ENCODE data around the gene TMEM238L. TPM values are rescaled to one million over a fixed set of nuclear protein-coding genes. Genes with fewer than 3 reads are reported as not detected.

Gene TMEM238L
- total RNA-seq, 6 experiments from 2014 or later = not detected

DNA sequence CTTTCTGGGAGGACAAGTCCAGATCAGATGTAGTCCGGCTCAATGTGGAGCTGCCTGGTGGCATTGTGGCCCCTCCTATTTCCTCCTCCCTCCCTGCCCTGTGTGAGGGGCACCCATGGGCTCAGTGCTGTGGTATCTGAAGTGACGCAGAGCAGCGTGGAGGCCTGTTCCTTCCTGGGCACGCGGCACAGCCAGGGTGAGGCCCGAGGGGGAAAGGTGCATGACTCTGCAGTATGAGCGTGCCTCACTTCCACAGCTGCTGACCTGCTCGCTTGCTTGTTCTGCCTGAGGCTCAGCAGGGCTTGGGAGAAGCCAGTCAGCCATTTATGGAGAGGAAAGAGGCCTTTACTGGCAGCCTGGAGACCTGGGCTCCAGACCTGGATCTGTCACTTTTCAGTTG, 11.7 kb downstream of the TMEM238L start:
- Mint-ChIP-seq H3K27me3 (ENCODE audit: insufficient read depth) (peaks cover 4% of the 10 kb centered on the region), H3K4me1 (ENCODE audit: low read depth) (no peaks in the 10 kb centered on the region), H3K27ac (no peak overlapping the region), H3K9me3 (no peaks in the 10 kb centered on the region; the same call in 1 of the 2 replicates), H3K36me3 (ENCODE audit: low read depth) (no peaks in the 10 kb centered on the region), H3K4me3 (no peak overlapping the region)
- TF ChIP-seq, protein P1, sequence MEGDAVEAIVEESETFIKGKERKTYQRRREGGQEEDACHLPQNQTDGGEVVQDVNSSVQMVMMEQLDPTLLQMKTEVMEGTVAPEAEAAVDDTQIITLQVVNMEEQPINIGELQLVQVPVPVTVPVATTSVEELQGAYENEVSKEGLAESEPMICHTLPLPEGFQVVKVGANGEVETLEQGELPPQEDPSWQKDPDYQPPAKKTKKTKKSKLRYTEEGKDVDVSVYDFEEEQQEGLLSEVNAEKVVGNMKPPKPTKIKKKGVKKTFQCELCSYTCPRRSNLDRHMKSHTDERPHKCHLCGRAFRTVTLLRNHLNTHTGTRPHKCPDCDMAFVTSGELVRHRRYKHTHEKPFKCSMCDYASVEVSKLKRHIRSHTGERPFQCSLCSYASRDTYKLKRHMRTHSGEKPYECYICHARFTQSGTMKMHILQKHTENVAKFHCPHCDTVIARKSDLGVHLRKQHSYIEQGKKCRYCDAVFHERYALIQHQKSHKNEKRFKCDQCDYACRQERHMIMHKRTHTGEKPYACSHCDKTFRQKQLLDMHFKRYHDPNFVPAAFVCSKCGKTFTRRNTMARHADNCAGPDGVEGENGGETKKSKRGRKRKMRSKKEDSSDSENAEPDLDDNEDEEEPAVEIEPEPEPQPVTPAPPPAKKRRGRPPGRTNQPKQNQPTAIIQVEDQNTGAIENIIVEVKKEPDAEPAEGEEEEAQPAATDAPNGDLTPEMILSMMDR (IDR thresholded peaks at IDR 0.05) = no peak
- no peak for DNase-seq

DNA sequence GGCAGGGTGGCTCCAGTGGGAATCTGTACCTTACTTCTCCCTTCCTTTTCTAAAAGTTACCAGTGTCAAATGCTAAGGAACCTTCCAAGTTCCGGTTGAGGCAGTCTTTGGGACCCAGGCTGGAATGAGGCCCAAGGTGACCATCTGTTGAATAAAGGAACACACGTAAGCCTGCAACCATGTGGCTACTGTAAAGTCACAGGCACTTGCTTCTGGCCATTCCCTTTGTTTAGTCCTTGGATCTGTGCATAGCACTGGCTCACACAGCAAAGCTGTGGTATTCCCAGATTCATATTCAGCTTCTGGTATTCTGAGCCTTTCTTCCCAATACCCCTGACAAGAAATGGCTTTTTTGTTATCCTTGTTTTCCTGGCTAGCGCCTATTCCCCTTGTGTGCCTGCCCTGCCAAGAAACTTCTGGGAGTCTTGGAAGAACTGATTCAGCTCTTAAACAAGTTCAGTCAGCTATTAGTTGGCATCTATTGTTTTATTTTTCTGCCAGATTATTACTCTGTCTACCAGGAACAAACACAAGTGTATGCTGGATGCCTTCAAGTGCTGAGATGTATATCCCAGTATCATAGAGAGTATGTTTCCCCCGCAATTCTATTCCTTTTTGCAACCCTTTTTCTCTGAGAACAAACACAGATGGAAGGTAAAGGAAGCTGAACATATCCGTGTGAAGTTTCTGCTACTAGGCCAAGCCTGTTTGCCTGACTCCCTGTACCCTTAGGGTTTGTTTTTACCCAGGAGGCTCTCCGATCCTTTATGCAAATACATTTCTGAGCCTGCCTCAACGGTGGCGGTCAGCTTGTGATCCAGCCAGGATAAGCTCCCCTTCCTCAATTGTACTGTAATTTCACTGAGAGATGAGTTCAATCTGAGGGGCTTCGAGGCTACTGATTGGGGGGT, 13.2 kb downstream of the TMEM238L start:
- H3K27me3 Mint-ChIP-seq (ENCODE audit: insufficient read depth) = peaks cover 4% of the 10 kb centered on the region
- no peaks in the 10 kb centered on the region for H3K4me1 Mint-ChIP-seq (ENCODE audit: low read depth)
- H3K27ac Mint-ChIP-seq = no peak overlapping the region
- no peaks in the 10 kb centered on the region; the same call in 1 of the 2 replicates for H3K9me3 Mint-ChIP-seq
- TF ChIP-seq, protein P1 (IDR thresholded peaks at IDR 0.05) = no peak
- no peaks in the 10 kb centered on the region for H3K36me3 Mint-ChIP-seq (ENCODE audit: low read depth)
- DNase-seq = no peak
- H3K4me3 Mint-ChIP-seq = no peak overlapping the region

DNA sequence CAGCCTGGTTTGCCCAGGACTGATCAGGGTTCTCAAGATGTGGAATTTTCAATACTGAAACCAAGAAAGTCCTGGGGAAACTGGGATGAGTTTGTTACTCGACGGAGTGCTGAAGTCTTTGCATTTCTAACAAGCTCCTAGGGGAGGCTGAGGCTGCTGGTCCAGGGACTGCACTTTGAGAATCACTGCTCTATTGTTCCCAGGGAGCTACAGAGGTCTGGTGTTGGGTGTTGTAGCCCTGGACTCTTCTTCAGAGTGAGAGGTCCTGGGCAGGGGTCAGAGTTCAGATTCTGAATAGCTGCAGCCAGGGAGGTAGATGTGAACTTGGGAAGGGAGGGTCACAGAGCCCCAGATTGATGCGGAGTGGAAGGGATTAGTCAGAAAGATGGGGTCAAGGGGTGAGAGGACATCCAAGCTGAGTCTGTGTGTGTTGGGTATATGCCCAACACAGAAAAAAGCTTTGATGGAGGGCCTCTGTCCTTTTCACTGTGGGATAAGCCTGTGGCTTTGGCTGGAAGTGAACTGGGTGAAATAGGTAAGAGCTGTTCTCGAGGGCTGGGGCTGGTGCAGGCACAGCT, 14.1 kb downstream of the TMEM238L start:
- H3K9me3 Mint-ChIP-seq = no peaks in the 10 kb centered on the region; the same call in 1 of the 2 replicates
- no peaks in the 10 kb centered on the region for H3K36me3 Mint-ChIP-seq (ENCODE audit: low read depth)
- TF ChIP-seq, protein P1 (IDR thresholded peaks at IDR 0.05) = no peak
- H3K27ac Mint-ChIP-seq = no peak overlapping the region
- H3K4me3 Mint-ChIP-seq = no peak overlapping the region
- H3K4me1 Mint-ChIP-seq (ENCODE audit: low read depth) = no peaks in the 10 kb centered on the region
- DNase-seq = no peak
- H3K27me3 Mint-ChIP-seq (ENCODE audit: insufficient read depth) = peaks cover 4% of the 10 kb centered on the region

DNA sequence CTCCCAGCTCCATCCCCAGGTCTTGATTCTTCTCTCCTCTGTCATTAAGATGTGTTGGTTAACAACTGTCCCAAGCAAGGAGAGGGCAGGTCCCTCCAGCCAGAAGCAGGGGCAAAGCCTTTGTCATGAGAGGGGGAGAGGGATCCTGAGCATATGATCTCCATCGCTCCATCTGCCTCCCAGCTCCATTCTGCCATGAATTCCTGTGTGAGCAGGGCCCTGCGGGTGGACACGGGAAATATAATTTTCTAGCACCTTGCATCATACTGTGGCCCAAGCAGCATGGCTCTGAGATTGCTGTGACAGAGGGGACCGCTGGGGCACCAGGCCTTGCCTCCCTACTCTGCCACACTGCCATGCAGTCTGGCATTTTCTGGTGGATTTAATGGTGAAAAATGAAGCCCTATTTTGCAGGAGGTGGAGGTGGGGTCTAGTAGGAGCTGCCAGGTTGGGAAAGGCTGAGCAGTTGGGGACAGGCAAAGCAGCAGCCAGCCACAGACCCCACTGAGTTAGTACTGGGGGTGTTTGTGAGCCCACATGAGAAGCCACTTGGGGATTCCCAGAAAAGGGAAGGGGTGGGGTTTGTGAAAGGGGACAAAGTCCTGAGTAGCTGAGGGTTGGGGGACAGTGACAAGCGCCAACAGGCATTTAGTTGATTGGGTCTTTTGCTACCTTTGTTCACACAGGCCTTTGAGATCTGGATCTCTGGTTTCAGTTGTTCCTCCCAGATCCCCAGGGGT, 16.4 kb downstream of the TMEM238L start:
- Mint-ChIP-seq H3K4me1 (ENCODE audit: low read depth) (no peaks in the 10 kb centered on the region), H3K4me3 (no peak overlapping the region), H3K36me3 (ENCODE audit: low read depth) (no peaks in the 10 kb centered on the region), H3K9me3 (peaks cover 4% of the 10 kb centered on the region; the same call in 1 of the 2 replicates), H3K27me3 (ENCODE audit: insufficient read depth) (peaks cover 2% of the 10 kb centered on the region), H3K27ac (no peak overlapping the region)
- no peak for DNase-seq
- TF ChIP-seq, protein P1 (IDR thresholded peaks at IDR 0.05) = no peak

DNA sequence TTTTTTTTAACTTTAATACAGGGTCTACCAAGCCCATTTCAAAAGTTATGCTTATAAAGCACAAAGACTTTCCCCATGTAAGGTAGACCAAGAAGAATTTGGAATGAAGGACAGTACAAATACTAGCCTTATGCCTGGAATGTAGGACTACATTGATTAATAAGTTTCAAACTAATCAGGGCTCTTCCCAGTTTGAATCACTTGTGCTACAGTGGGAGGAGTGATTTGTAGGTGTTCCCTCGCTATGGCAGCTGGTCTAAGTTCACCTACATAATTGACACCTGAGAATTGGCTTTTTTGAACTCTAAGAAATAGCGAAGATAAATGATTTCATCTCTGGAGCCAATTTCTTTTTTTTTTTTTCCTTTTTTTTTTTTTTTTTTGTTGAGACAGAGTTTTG, 18.6 kb downstream of the TMEM238L start:
- Mint-ChIP-seq H3K27ac (no peak overlapping the region), H3K4me3 (no peak overlapping the region), H3K4me1 (ENCODE audit: low read depth) (no peaks in the 10 kb centered on the region), H3K9me3 (peaks cover 4% of the 10 kb centered on the region; the same call in 1 of the 2 replicates), H3K36me3 (ENCODE audit: low read depth) (no peaks in the 10 kb centered on the region), H3K27me3 (ENCODE audit: insufficient read depth) (peaks cover 2% of the 10 kb centered on the region)
- TF ChIP-seq, protein P1 (IDR thresholded peaks at IDR 0.05) = no peak
- DNase-seq = no peak
